Measurements from ENCODE around the gene SDHAF1. TPM values are rescaled to one million over a fixed set of nuclear protein-coding genes. Genes with fewer than 3 reads are reported as not detected.

The SDHAF1 gene
- total and polyA plus RNA-seq, 2 of the 8 experiments (the other 6 are each of a cell fraction or from before 2014, with no cell fraction given): 16.0 to 21.3 TPM

GRCh38 chr19:35973487-35973886 lies 21.5 kb upstream of the SDHAF1 start:
- Histone ChIP-seq H4K91ac (replicated peaks; ENCODE audit: insufficient read length, low read length) (no peak overlapping the region), H4K8ac (ENCODE audit: extremely low read depth, insufficient read depth, low read length) (no peak overlapping the region), H3K9ac (replicated peaks in 1 of 4; ENCODE audit: extremely low read depth in 1 of 4, low read depth in 3 of 4, low read length in 3 of 4) (no peak overlapping the region), H3K23ac (ENCODE audit: insufficient read length) (no peak overlapping the region), H2AK5ac (ENCODE audit: low read depth, low read length) (no peak overlapping the region), H4K5ac (ENCODE audit: insufficient read length, low read depth, low read length) (no peak overlapping the region), H3K4ac (replicated peaks; ENCODE audit: insufficient read length, low read depth, low read length) (no peak overlapping the region), H2BK15ac (ENCODE audit: low read length) (no peak overlapping the region), H2BK12ac (ENCODE audit: low read depth, low read length) (no peak overlapping the region), H2AFZ (ENCODE audit: low read length) (no peak overlapping the region), H3K27ac (ENCODE audit: low read depth, low read length) (no peak overlapping the region), H3K4me2 (ENCODE audit: insufficient read depth in 1 of 2, low read depth in 2 of 2, low read length in 2 of 2) (no peak overlapping the region), H3K4me3 (ENCODE audit: extremely low read depth in 1 of 4, insufficient read depth in 2 of 4, low read depth in 3 of 4, low read length in 4 of 4) (no peak overlapping the region), H3K9me3 (ENCODE audit: insufficient read depth in 2 of 2, low read depth in 1 of 2, low read length in 1 of 2) (no peaks in the 10 kb centered on the region), H3K14ac (ENCODE audit: insufficient read length) (no peak overlapping the region), H3K4me1 (replicated peaks in 1 of 4; ENCODE audit: control insufficient read depth in 3 of 4, insufficient read depth in 4 of 4, low read length in 3 of 4) (no peaks in the 10 kb centered on the region; a peak in 5 of 7 replicates), H2BK5ac (ENCODE audit: low read depth, low read length) (no peak overlapping the region), H2BK120ac (replicated peaks; ENCODE audit: low read depth, low read length) (no peak overlapping the region), H3K27me3 (replicated peaks in 1 of 4; ENCODE audit: control insufficient read depth in 3 of 4, extremely low read depth in 1 of 4, insufficient read depth in 3 of 4, low read length in 3 of 4) (peaks cover 0 to 2% (median 0%) of the 10 kb centered on the region in 4 experiments; a peak in 1 of 7 replicates), H2BK20ac (ENCODE audit: low read length) (no peak overlapping the region), H4K20me1 (replicated peaks in 1 of 2; ENCODE audit: control insufficient read depth in 1 of 2, insufficient read depth in 2 of 2, low read length in 2 of 2) (peaks cover 0 to 5% of the 10 kb centered on the region in 2 experiments), H3K36me3 (ENCODE audit: control insufficient read depth in 2 of 4, insufficient read depth in 4 of 4, low read length in 3 of 4) (no peaks in the 10 kb centered on the region), H3K18ac (ENCODE audit: extremely low read depth, low read length) (no peak overlapping the region), H3K79me1 (ENCODE audit: low read depth, low read length) (no peaks in the 10 kb centered on the region), H3K56ac (replicated peaks; ENCODE audit: insufficient read length, low read depth, low read length) (no peak overlapping the region), H3K79me2 (ENCODE audit: control insufficient read depth in 1 of 2, insufficient read depth in 2 of 2, low read length in 2 of 2) (no peaks in the 10 kb centered on the region), H3K23me2 (ENCODE audit: low read depth, low read length) (no peaks in the 10 kb centered on the region; the same call in 1 of the 2 replicates)
- FAIRE-seq: no peak
- no peak for TF ChIP-seq GABPA (IDR thresholded peaks at IDR 0.05; ENCODE audit: borderline replicate concordance, insufficient read depth, low read length)
- no peak for TF ChIP-seq CHD2 (IDR thresholded peaks at IDR 0.05; ENCODE audit: low read length)
- TF ChIP-seq CBX8 (IDR thresholded peaks at IDR 0.05; ENCODE audit: borderline replicate concordance, low read depth, low read length): no peak
- TF ChIP-seq RFX5 (IDR thresholded peaks at IDR 0.05; ENCODE audit: borderline replicate concordance, low read depth, low read length): no peak
- TF ChIP-seq NANOG (IDR thresholded peaks at IDR 0.05; ENCODE audit: insufficient read depth, low read depth, low read length, poor library complexity, severe bottlenecking): no peak
- TF ChIP-seq TAF1 (IDR thresholded peaks at IDR 0.05; ENCODE audit: low read depth, low read length): no peak
- TF ChIP-seq, protein P1, sequence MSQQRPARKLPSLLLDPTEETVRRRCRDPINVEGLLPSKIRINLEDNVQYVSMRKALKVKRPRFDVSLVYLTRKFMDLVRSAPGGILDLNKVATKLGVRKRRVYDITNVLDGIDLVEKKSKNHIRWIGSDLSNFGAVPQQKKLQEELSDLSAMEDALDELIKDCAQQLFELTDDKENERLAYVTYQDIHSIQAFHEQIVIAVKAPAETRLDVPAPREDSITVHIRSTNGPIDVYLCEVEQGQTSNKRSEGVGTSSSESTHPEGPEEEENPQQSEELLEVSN (IDR thresholded peaks at IDR 0.05): no peak
- TF ChIP-seq BCL11A (IDR thresholded peaks at IDR 0.05; ENCODE audit: low read depth in 2 of 2, low read length in 2 of 2): no peak
- no peak for TF ChIP-seq JUND (IDR thresholded peaks at IDR 0.05; ENCODE audit: low read length)
- TF ChIP-seq MAFK (IDR thresholded peaks at IDR 0.05; ENCODE audit: low read depth, low read length): no peak
- TF ChIP-seq SP4 (IDR thresholded peaks at IDR 0.05; ENCODE audit: low read length): no peak
- TF ChIP-seq SP2 (IDR thresholded peaks at IDR 0.05; ENCODE audit: low read length): no peak
- TF ChIP-seq KDM5A (IDR thresholded peaks at IDR 0.05; ENCODE audit: low read length): no peak
- TF ChIP-seq CEBPB (IDR thresholded peaks at IDR 0.05; ENCODE audit: low read depth, low read length): no peak
- 75% methylated on average over 8 of the region's 8 CpGs; no CpG with 5 or more reads in 1 of the 2 experiments for WGBS, 2 experiments (ENCODE audit: extremely low coverage in 1 of 2, insufficient coverage in 1 of 2, insufficient read length in 1 of 2, insufficient replicate concordance in 2 of 2, low coverage in 1 of 2, low lambda C conversion rate in 2 of 2, missing lambda C conversion rate in 1 of 2)
- no peak for DNase-seq (ENCODE audit: low read depth in 1 of 2, low spot score in 2 of 2)
- CTCF ChIA-PET (ENCODE audit: partially characterized antibody): interaction anchor here (5.4 kb wide), 1 partner anchor 11 kb away, joined by 47 read pairs; no protein-coding TSS in a partner anchor
- POLR2A ChIA-PET (ENCODE audit: partially characterized antibody): no interaction called here

All from H1 (cell line).